Choroid plexus epithelial cell (primary cell): ENCODE data around the gene SYDE2.

Experiments used
- DNase-seq: peaks from one replicate; pipeline ENCODE4 v3.0.0-alpha.2; 2010; ENCODE audit warnings: low read depth
- H3K4me3 ChIP-seq: 2 replicates; pipeline ENCODE4 v1.5.1; 2011; ENCODE audit warnings: low read depth, mild to moderate bottlenecking, control low read depth, low read length, moderate library complexity
- CTCF ChIP-seq: conservative IDR thresholded peaks from 2 replicates; pipeline ENCODE4 v1.5.1; 2011; ENCODE audit warnings: low read depth, mild to moderate bottlenecking, control low read depth, inconsistent platforms, low read length, moderate library complexity

Gene SYDE2

GRCh38 chr1:85224734-85225623 lies 24.2 kb upstream of the SYDE2 start:
- no peak for TF ChIP-seq CTCF
- H3K4me3 ChIP-seq, result no peak overlapping the region
- DNase-seq, result peak; percentile 22

GRCh38 chr1:85224295-85224694 lies 23.5 kb upstream of the SYDE2 start:
- DNase-seq, result no peak
- TF ChIP-seq CTCF, result no peak
- no peak overlapping the region for H3K4me3 ChIP-seq

GRCh38 chr1:85223334-85223733 lies 22.5 kb upstream of the SYDE2 start:
- no peak for TF ChIP-seq CTCF
- no peak for DNase-seq
- no peak overlapping the region for H3K4me3 ChIP-seq

GRCh38 chr1:85220756-85221201 lies 20.0 kb upstream of the SYDE2 start:
- DNase-seq, result no peak
- no peak for TF ChIP-seq CTCF
- no peak overlapping the region for H3K4me3 ChIP-seq

GRCh38 chr1:85219853-85220610 lies 19.2 kb upstream of the SYDE2 start:
- no peak for TF ChIP-seq CTCF
- no peak for DNase-seq
- no peak overlapping the region for H3K4me3 ChIP-seq

GRCh38 chr1:85216697-85217096 lies 15.9 kb upstream of the SYDE2 start:
- DNase-seq, result no peak
- no peak overlapping the region for H3K4me3 ChIP-seq
- TF ChIP-seq CTCF, result no peak
